Measurements from ENCODE around the gene RRP1B.
"Not testable (repeated sequence)": the region's sequence is repeated elsewhere in the genome, so short reads cannot be mapped to it uniquely, and the experiment has no call there.

RRP1B gene, protein sequence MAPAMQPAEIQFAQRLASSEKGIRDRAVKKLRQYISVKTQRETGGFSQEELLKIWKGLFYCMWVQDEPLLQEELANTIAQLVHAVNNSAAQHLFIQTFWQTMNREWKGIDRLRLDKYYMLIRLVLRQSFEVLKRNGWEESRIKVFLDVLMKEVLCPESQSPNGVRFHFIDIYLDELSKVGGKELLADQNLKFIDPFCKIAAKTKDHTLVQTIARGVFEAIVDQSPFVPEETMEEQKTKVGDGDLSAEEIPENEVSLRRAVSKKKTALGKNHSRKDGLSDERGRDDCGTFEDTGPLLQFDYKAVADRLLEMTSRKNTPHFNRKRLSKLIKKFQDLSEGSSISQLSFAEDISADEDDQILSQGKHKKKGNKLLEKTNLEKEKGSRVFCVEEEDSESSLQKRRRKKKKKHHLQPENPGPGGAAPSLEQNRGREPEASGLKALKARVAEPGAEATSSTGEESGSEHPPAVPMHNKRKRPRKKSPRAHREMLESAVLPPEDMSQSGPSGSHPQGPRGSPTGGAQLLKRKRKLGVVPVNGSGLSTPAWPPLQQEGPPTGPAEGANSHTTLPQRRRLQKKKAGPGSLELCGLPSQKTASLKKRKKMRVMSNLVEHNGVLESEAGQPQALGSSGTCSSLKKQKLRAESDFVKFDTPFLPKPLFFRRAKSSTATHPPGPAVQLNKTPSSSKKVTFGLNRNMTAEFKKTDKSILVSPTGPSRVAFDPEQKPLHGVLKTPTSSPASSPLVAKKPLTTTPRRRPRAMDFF

DNA sequence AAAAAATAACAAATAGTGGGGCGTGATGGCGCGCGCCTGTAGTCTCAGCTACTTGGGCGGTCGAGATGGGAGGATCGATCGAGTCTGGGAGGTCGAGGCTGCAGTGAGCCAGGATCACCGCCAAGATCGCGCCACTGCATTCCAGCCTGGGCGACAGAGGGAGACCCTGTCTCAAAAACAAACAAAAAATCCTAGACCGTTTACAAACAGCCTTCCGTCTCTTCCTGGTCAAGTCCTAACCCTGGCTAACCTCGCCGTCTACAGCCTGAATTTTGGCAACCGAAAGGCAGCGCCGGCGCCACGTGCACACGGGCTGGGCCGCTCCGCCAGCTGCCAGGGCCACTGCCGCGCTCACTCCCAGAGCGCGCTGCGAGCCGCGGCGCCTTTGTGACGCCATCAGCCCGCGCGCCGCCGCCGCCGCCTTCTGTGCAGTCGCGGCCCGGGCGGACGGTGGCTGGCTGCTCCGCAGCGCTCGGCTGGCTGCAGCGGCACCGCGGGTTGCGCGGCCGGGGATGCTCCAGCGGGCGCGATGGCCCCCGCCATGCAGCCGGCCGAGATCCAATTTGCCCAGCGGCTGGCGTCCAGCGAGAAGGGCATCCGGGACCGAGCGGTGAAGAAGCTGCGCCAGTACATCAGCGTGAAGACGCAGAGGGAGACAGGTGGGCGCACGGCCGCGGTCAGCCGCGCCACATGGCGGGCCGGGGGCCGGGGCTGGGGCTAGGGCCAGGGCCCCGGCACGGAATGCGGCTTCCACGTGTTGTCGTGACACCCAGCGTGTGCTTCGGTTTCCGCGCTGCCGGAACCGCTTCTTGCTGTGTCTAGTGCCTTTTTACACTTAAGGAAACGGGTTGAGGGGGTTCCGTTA, at the start of gene RRP1B, which contains the start of gene HSF2BP:
Gene RRP1B, plus strand, starts transcription at position 425 of the 865 bp plus-strand sequence. Its CDS starts 105 bp downstream, at position 530.
Gene HSF2BP, minus strand, starts transcription at position 353 of the 865 bp plus-strand sequence. CDS start 1,392 bp downstream, outside the sequence.
- peak; percentile 83 for DNase-seq

DNA sequence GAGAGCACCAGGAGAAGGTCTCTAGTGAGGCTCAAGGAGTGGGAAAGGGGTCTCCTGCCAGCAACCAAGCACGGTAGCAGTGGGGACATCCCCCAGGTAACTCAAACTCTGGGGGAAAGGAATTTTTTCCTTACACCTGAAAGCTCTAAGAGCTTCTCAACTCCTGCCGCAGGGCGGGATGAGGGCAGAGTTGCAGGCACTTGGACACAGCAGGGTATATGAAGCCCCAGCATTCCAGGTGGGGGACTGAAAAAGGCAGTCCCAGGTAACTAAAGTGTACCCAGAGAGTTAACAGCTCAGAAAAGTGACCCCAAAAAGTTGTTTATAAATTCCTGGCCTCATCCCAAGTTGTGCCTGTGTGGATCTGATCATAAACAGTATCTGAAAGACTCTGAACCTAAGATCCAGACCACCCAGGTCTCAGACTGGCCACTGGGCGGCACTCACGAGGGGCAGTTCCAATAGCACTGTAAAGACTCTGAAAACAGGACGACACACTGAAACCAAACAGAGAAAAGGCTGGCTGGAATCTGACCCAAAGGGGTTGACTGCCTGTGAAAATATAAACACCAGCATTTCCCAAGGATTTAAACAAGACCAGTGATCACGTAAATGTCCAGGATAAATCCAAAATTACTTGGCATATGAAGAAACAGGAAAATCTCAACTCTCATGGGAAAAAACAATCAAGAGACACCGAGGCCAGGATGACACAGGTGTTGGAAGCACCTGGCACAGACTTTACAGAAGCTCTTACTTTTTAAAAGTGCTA, 47.6 kb upstream of the RRP1B start:
- DNase-seq, result peak; percentile 8

DNA sequence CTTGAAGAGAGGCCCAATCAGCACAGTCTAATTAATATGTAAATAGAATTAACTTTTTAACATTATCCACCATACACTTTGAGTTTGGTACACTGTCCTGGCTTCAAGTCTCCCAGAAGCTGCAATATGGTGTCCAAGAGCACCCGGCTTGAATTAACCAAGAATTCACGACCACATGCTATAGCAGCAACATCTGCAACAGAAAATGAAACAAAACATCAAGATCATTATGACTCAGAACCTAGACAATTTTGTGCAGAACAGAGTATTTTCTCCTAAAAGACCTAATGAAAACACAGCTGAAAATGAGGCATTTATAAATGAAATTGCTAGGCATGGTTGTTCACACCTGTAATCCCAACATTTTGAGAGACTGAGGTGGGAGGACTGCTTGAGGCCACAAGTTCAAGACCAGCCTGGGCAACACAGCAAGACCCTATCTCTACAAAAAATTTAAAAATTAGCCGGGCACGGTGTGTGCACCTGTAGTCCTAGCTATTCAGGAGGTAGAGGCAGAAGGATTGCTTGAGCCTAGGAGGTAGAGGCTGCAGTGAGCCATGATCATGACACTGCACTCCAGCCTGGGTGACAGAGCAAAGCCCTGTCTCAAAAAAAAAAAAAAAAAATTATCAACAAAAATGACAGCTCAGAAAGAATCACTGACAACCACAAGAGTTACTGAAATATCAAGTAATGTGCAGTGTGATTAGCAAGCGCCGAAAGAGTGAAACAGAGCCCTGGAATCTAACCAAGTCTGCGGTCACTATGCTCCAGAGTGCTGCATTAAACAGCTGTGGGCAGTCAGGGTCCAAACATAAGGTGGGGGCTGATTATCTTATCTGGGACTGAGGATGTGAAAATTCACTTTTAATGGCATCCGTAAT, 45.4 kb upstream of the RRP1B start:
- no peak for DNase-seq

DNA sequence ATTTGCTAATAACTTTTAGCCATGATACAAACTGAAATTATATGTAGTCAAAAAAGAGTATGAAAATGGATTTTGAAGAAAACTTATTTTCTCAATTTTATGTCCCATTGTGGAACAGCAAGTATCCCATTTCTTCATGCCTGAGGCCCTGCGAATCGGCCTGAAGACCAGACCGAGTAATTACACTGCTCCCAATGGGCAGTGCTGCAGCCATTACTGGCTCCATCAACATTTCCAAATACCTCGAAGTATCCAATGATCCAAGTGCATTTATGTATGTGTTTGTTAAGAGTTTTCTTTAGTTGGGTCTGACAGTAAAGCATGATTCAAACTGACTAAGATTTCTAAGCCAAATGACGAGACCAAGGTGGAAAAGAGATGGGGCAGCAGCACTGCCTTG, 44.5 kb upstream of the RRP1B start:
- DNase-seq, result no peak

DNA sequence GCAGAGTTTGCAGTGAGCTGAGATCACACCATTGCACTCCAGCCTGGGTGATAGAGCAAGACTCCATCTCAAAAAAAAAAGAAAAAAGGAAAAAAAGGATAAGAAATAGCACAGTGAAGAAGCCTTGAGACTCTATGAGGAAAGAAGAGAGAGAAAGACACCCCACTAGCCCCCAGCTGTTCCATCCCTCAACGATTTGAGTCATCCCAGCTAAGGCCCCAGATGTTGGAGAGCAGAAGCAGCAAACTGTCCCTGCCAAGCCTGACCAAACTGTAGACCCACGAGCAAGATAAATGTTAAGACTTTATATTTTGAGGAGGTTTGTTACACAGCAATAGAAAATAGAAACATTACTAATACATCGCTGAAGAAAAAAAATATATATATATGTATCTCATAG, 42.5 kb upstream of the RRP1B start:
- DNase-seq, result not testable (repeated sequence)

DNA sequence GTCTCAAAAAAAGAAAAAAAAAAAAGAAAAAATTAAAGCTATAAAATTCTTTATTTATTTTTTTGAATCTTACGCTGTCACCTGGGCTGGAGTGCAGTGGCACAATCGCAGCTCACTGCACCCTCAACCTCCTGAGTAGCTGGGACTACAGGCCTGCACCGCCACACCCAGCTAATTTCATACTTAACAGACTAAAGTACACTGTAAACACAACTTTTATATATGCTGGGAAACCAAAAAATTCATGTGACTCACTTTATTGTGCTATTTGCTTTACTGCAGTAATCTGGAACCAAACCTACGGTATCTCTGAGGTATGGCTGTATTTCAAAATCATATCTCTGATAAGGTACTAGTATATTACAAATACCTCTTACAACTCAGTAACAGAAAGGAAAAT, 40.4 kb upstream of the RRP1B start:
- DNase-seq, result no peak

DNA sequence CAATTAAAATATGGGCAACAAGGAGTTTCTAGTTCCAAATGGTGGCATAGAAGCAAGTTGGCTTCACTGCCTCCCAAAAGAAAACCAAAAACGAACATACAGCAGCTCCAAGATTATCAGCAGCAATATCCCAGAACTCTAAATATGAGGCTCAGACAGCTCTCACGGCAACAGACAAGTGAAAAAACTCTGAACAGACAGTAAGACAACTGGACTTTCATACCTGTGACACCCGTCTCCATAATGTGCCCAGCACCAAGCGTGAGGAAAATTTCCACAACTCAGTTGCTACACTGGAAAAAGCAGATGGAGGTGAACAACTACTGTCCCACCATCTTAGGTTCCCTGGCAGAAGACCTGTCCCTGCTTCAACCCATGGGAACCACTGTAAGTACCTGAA, 40.0 kb upstream of the RRP1B start:
- no peak for DNase-seq

GRCh38 chr21:43619856-43620255, 39.5 kb upstream of the RRP1B start:
- no peak for DNase-seq

- no peak for DNase-seq
Observed at GRCh38 chr21:43622796-43623195, 36.6 kb upstream of the RRP1B start.

- DNase-seq, result no peak
Observed at GRCh38 chr21:43623588-43623987, 35.8 kb upstream of the RRP1B start.

DNA sequence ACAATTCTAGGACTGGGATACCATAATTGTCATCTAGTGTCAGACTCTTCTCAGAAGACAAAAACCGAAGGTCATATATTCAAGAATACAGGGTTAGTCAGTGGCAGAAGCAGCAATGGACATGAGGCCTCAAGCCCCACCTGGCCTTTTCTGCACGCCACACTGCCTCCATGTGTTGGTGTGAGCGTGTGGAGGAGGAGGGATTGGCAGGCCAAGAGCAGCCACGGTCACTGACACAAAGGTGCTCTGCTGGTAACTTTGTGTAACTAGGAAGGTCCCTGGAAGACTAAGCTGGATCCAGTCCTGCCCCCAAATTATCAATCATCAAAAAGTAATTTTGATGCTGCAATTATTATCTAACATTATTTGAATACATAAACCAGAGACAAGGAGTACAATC, 35.0 kb upstream of the RRP1B start:
- DNase-seq, result no peak

DNA sequence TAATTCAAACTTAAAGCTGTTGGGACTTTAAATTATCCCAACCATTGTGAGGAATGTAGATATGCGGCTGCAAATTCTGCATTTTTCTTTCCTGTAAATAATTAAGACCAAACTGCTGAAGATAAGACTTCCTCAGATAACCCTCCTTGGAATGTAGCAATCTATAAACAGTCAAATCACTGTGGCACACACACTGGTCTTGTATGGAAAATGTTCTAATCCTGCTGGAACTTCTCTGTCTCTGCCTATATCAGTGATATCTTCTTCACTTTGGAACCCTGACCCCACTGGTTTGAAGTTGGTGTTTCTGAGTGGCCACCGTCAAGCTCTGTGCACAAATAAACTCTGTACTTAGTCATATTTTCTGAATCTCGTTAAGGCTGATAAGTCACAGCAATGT, 33.0 kb upstream of the RRP1B start:
- no peak for DNase-seq

- no peak for DNase-seq
Observed at GRCh38 chr21:43627527-43627926, 31.8 kb upstream of the RRP1B start.

- DNase-seq, result no peak
Observed at GRCh38 chr21:43631411-43632107, 27.8 kb upstream of the RRP1B start.

DNA sequence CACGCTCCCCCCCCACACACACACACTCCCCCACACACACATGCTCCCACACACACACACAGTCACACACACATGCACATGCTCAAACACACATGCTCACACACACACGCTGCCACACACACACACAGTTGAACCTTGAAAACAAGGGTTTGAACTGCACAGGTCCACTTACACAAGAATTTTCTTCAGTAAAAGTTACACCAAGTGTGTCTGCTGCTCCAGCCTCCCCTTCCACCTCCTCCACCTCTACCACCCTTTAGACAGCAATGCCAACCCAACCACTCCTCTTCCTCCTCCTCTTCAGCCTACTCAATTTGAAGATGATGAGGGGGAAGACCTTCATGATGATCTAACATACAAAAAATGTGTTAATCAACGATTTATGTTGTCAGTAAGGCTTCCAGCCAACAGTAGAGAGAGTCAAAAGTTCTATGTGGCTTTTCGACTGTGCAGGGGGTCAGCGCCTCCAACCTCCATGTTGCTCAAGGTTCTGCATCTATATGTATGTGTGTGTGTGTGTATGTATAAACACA, 26.9 kb upstream of the RRP1B start:
- no peak for DNase-seq

DNA sequence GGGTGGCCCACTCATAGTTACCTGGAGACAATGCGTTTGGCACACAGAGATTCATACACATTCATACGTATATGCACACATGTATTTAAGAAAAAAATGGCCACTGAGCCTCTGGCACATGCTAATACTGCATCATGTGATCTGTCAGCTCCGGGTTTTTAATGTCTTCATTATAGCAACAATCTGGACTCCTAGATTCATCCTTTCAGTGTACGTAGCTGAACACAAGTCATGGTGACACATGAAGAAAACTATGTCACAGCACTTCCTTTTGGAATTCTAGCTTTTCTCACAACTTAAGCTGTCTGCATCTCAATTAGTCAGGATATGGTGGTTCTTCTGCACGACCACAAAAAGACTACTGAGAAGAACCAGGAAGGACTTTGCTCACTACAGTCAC, 24.7 kb upstream of the RRP1B start:
- DNase-seq, result no peak

DNA sequence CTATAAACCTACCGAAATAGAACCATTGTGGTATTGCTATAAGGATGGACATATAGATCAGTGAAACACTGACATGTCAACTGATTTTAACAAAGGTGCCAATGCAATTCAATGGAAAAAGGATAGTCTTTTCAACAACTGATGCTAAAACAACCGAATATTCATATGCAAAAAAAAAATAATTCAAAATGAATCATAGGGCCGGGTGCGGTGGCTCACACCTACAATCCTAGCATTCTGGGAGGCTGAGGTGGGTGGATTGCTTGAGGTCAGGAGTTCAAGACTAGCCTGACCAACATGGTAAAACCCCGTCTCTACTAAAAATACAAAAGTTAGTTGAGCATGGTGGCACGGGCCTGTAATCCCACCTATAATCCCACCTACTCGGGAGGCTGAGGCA, 23.9 kb upstream of the RRP1B start:
- DNase-seq, result no peak

DNA sequence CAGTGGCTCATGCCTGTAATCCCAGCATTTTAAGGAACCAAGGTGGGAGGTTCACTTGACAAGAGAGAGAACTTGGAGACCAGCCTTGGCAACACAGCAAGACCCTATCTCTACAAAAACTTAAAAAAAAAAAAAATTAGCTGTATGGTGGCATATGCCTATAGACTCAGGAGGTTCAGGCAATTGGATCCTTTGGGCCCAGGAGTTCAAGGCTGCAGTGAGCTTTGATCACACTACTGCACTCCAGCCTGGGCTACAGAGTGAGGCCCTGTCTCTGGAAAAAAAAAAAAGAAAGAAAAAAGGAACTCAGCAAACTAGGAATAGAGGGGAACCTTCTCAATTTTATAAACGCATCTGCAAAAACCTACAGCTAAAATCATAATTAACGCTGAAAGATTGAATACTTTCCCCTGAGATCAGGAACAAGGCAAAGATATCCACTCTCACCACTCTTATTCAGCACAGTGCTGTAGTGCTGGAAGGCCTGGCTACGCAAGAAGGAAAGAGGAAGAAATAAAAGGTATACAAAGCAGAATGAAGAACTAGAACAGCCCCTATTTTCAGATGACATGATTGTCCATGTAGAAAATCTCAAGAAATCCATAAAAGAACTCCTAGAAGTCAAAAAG, 21.7 kb upstream of the RRP1B start:
- no peak for DNase-seq

- no peak for DNase-seq
Observed at GRCh38 chr21:43639470-43640353, 19.6 kb upstream of the RRP1B start.

All from CD4-positive, alpha-beta T cell treated with Interleukin-12 subunit alpha and Interleukin-12 subunit beta, for 1 hour (primary cell).